A549 (cell line): ENCODE results near the gene NREP.

Experiments
- BHLHE40 ChIP-seq: IDR thresholded peaks from 2 replicates; pipeline ENCODE4 v1.6.1; 2012; ENCODE audit warnings: low read depth, low read length, inconsistent platforms
- CTCF ChIP-seq: fragments of >200 bp; sonication (Bioruptor Twin); formaldehyde crosslinking; IDR thresholded peaks from 3 replicates; pipeline ENCODE4 v1.5.1; 2016
- ELK1 ChIP-seq: fragments of 150-350 bp; IDR thresholded peaks from 2 replicates; pipeline ENCODE4 v1.6.1; 2014; ENCODE audit warnings: low read depth, mild to moderate bottlenecking, low read length
- EP300 ChIP-seq, 2 experiments: fragments of >200 bp; sonication (Bioruptor Twin); formaldehyde crosslinking; IDR thresholded peaks; 2 replicates in 1 of 2; 3 replicates in 1 of 2; pipeline ENCODE4 v1.6.1; 2016 to 2017
- HDAC2 ChIP-seq: fragments of 200-600 bp; sonication (generic); IDR thresholded peaks from 2 replicates; pipeline ENCODE4 v1.6.1; 2016
- JUN ChIP-seq, 2 experiments: fragments of >200 bp; sonication (Bioruptor Twin); formaldehyde crosslinking; IDR thresholded peaks; 2 replicates in 1 of 2; 3 replicates in 1 of 2; pipeline ENCODE4 v1.6.1; 2016 to 2017
- MAFK ChIP-seq: fragments of 450-650 bp; IDR thresholded peaks from 2 replicates; pipeline ENCODE4 v1.6.1; 2014; ENCODE audit not compliant: partially characterized antibody
- MAX ChIP-seq: IDR thresholded peaks from 2 replicates; pipeline ENCODE4 v1.6.1; 2012
- POLR2A ChIP-seq: IDR thresholded peaks from 2 replicates; pipeline ENCODE4 v1.6.1; 2012; ENCODE audit warnings: mild to moderate bottlenecking, low read length
- POLR2AphosphoS2 ChIP-seq: conservative IDR thresholded peaks from 2 replicates; pipeline ENCODE4 v1.6.1; 2012; ENCODE audit warnings: low read length, improper control_type of control experiment, inconsistent platforms
- RAD21 ChIP-seq, 2 experiments: fragments of >200 bp in 1 of 2; sonication (Bioruptor Twin) in 1 of 2; formaldehyde crosslinking in 1 of 2; IDR thresholded peaks in 1 of 2; conservative IDR thresholded peaks in 1 of 2; 2 replicates in 1 of 2; 3 replicates in 1 of 2; pipeline ENCODE4 v1.6.1; 2012 to 2018; ENCODE audit warnings: inconsistent platforms in 1 of 2
- RFX5 ChIP-seq: fragments of 450-650 bp; IDR thresholded peaks from 2 replicates; pipeline ENCODE4 v1.7.1; 2014; ENCODE audit warnings: antibody characterized with exemption, mild to moderate bottlenecking, moderate library complexity
- RNF2 ChIP-seq: fragments of 200-600 bp; sonication (generic); IDR thresholded peaks from 2 replicates; pipeline ENCODE4 v1.6.1; 2016; ENCODE audit warnings: low read depth, mild to moderate bottlenecking, antibody characterized with exemption, moderate library complexity, borderline replicate concordance
- TF ChIP-seq, protein P1 (sequence below): fragments of 200-600 bp; sonication (generic); IDR thresholded peaks from 2 replicates; pipeline ENCODE4 v1.6.1; 2016; ENCODE audit warnings: antibody characterized with exemption, mild to moderate bottlenecking, moderate library complexity

- TF ChIP-seq CTCF, result no peak
- no peak for TF ChIP-seq MAFK
- TF ChIP-seq BHLHE40, result no peak
- no peak for TF ChIP-seq RAD21 (conservative IDR thresholded peaks at IDR 0.05 in 1 of 2, IDR thresholded peaks at IDR 0.05 in 1 of 2)
- TF ChIP-seq JUN (IDR thresholded peaks at IDR 0.05), result no peak
- no peak for TF ChIP-seq EP300 (IDR thresholded peaks at IDR 0.05)
- TF ChIP-seq, protein P1, sequence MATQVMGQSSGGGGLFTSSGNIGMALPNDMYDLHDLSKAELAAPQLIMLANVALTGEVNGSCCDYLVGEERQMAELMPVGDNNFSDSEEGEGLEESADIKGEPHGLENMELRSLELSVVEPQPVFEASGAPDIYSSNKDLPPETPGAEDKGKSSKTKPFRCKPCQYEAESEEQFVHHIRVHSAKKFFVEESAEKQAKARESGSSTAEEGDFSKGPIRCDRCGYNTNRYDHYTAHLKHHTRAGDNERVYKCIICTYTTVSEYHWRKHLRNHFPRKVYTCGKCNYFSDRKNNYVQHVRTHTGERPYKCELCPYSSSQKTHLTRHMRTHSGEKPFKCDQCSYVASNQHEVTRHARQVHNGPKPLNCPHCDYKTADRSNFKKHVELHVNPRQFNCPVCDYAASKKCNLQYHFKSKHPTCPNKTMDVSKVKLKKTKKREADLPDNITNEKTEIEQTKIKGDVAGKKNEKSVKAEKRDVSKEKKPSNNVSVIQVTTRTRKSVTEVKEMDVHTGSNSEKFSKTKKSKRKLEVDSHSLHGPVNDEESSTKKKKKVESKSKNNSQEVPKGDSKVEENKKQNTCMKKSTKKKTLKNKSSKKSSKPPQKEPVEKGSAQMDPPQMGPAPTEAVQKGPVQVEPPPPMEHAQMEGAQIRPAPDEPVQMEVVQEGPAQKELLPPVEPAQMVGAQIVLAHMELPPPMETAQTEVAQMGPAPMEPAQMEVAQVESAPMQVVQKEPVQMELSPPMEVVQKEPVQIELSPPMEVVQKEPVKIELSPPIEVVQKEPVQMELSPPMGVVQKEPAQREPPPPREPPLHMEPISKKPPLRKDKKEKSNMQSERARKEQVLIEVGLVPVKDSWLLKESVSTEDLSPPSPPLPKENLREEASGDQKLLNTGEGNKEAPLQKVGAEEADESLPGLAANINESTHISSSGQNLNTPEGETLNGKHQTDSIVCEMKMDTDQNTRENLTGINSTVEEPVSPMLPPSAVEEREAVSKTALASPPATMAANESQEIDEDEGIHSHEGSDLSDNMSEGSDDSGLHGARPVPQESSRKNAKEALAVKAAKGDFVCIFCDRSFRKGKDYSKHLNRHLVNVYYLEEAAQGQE, result no peak
- no peak for TF ChIP-seq RNF2
- no peak for TF ChIP-seq POLR2A
- no peak for TF ChIP-seq HDAC2
- TF ChIP-seq MAX, result no peak
- TF ChIP-seq POLR2AphosphoS2, result no peak
- no peak for TF ChIP-seq RFX5
- TF ChIP-seq ELK1, result no peak
Observed at GRCh38 chr5:111747337-111747736, 9.7 kb downstream of the NREP start.
